ENCODE results near the gene TENM4.
"Not testable (repeated sequence)": the region's sequence is repeated elsewhere in the genome, so short reads cannot be mapped to it uniquely, and the experiment has no call there.

The TENM4 gene

DNA sequence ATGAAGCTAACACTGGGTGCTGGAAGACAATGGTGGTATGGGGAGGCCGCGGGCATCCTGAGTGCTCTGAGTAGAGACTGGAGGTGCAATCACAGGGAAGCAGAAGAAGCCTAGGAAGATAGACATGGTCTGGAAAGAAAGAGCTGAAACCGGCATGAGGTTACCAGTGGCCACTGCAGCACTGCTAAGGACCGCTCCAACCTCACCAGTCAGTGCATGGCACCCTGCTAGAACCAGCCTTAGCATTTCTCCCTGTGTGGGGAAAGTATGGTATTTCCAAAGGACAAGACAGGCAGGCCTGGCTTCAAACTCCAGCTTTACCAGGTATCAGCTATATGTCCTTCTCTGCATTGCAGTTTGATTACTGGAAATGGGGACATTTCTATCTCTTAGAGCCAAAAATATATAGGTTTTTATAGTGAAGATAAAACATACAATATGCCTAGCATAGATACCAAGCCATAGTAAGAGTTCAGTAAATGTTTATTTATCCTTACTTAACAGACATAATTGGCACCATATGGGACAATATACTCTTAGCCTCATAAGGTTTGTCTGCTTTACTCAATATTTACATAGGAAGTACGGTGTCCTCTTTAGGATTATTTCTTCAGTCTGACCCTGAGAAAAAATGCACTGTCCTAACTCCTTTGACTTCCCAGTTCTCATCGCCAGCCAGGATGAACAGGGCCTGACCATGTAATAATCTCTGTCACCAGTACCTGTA is 231.1 kb downstream of the TENM4 start:
- DNase-seq (ENCODE audit: low read depth in 2 of 2) = no peak

DNA sequence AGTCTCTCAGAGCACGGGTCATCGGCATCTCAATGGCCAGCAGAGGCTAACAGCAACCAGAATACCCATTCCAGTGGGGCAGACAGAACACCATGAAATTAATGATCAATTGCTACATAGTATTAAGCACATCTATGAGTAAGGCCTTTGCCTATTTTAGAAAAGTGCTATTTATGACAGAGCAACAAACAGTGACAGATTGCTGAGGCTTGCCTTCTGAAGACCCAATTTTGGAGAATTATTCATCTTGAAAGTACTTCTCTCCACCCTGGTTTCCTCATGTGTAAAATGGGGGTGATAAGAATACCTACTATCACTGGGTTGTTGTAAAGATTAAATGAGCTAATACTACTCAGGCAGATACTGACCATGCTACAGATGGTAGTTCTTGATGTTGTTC is 232.7 kb downstream of the TENM4 start:
- no peak for DNase-seq (ENCODE audit: low read depth in 2 of 2)

DNA sequence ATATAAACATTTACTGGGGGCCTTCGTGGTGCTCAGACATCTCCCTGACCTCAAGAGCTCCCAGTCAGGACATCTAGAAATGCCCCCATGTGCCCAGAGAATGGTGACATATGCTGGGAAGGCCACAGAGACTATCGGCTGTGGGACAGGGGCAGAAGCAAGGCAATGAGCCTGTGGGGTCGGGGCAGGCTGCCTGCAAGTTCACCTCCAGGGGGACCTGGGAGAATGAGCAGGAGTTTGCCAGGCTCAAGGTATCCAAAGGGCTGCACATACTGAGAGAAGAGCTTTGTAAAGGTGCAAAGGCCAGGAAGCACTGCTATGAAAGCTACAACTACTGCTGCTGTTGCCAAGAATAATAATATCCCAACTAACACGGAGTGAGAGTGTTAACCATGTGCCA is 233.9 kb downstream of the TENM4 start:
- no peak for DNase-seq (ENCODE audit: low read depth in 2 of 2)

DNA sequence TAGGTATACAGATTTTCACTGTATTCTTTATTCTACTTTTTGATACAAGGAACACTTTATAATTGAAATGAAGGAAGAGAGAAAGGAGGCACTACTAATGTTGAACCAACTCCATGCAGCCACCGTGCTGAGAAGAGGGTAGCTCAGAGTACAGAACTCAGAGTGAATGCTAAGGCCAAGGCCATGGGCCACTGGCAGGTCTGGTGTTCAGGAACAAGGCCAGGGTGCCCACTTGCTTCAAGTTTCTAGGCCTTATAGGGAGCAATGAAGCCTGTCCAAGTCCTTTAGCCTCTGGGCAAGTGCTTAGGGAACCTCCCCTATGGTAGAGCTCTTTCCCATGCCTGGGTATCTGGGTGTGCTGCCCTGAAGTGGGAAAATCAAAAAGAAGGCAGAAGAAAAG is 235.0 kb downstream of the TENM4 start:
- DNase-seq (ENCODE audit: low read depth in 2 of 2) = no peak

DNA sequence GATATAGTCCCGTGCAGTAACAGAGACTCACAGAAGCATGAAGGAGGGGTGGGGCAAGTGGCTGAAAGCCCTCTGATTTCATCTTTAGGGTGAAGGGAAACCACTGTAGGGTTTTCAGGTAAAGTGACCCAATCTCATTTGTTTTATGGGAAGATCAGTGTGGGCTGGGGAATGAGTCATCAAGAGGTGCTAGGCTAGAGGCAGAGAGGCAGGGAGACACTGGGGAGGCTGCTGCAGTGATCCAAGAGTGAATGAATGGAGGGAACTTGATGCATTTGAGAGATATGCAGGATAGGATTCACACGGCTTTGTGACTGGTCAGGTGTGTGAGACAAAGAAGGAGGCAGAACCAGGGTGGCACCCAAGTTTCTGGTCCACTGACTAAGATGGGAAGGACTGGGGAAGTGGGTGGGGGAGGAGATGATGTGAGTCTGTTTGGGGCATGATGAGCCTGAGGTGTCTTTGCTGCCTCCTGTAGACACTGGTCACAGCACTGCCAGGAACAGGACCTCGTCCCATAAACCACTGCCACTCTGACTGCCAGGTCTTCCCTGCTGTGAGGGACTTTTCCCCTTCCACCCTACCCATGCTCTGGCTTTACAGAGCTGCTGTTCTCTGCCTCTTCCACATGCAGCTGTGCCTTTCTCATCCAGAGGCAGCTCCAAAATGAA is 239.0 kb downstream of the TENM4 start:
- no peak for DNase-seq (ENCODE audit: low read depth in 2 of 2)

DNA sequence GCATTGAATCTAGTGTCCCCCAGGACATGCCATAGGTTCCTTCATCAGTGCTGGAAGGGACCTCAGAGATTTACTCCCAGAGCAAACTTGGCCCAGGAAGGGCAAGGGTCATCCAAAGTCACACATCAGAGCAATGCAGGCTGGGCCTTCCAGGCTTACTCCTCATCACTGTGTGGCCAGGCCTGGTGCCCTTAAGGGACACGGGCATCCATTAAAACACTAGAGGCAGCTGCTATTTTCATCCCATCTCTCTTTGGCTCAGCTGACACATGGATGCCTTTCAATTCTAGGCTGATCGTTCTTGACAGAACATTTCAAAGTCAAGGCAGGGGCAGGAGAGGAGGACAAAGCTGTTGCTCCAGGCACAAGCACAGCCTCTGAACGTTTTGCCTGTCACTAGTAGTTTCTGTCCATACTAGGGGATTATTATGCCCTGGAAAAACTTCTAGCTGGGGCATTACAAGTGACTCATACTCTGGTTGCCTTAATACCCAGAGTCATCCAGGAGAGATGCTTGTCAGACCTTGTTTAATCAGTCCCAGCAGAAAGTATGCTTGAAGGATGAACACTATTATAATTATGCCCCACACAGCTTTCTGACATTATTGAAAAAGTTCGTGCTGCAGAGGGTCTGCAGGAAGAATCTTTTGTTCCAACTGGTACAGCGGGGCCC is 240.3 kb downstream of the TENM4 start:
- no peak for DNase-seq (ENCODE audit: low read depth in 2 of 2)

DNA sequence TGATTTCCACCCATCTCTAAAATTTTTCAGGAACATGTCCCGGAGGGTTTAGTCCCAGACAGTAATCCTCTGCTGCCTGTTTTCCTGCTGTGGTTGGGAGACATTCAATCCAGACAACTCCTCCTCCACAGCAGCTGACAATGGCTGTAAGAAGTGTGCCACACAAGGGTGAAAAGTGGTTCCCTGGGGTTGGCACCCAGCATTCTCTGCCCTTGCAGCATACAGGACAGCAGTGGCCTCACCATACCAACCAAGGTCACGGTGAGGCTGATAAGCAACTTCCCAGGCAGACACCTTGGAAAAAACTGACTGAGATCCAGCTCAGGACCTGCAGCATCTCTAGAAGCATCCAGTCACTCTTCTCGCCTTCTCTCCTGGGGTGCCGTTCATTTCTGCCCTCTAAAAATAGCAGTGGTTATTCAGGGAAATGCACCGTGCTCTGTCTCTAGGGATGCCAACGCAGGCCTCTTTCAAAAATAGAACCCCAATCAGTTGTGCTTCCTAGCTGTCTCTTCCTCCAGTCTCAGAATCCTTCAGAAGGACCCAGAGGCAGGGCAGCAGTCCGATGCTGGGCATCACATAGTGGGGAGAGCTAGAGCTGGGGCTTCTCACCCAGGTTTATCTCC is 241.0 kb downstream of the TENM4 start:
- DNase-seq (ENCODE audit: low read depth in 2 of 2) = no peak

DNA sequence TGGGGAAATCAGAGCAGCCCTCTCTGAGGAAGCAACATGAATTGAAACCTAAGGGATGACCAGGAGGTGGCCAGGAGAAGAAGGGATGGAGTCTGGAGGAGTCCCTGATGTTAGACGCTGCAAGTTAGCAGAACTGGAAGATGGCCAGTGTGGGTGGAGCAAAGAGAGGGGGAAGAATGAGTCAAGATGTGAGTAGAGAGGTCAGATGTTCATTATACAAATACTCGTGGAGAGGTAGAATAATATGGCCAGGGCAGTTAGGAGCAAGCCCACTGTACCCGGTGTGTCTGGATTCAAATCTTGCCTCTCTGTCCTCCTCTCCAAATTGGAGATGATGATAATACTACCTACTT is 242.0 kb downstream of the TENM4 start:
- DNase-seq (ENCODE audit: low read depth in 2 of 2) = no peak

DNA sequence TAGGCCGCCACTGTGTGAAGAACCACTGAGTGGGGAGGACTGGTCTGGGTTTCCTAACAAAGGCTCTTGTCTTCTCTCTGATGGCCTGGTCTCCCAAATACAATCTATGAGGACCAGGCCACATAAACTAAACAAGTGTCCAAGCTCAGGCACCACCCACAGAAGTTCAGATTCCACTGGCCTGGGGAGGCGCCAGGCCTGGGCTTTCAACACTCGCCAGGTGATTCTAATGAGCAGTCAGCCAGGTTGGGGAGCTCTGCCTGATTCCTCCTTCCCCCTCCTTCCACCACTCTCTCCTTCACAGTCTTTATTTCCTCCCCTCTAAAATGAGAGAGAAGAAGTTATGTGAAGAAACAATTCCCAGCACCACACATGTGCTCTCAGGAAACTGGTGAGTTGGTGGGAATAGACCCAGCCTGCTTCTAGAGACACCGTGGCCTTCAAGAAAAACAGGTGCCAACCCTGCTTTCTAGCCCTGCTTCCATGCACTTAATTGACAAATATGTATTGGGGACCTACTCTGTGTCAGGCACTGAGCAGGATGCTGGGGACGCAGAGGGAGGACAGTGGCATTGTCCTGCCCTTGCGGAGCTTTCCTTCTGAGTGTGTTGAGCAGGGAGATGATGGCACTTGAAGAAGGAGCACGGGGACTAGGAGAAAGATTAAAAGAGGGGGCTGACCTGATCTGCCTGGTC is 242.5 kb downstream of the TENM4 start:
- DNase-seq (ENCODE audit: low read depth in 2 of 2) = no peak

DNA sequence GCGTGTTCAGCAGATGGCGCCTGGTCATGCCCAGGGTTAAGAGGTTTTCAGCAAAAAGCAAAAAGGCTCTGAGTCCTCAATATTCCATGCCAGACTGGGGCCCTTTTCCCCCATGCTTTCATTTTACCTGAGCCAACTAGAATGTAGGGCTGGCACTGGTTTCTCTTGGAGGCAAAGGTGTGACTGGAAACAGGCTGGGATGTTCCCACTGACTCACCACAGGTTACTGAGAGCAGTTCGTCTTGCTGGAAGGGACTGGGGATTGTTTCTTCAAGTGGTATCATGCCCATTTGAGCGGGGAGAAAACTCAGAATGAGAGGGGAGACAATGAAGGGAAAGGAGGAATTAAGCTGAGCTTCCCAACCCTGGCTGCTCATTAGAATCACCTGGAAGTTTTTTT is 243.9 kb downstream of the TENM4 start:
- DNase-seq (ENCODE audit: low read depth in 2 of 2) = no peak

DNA sequence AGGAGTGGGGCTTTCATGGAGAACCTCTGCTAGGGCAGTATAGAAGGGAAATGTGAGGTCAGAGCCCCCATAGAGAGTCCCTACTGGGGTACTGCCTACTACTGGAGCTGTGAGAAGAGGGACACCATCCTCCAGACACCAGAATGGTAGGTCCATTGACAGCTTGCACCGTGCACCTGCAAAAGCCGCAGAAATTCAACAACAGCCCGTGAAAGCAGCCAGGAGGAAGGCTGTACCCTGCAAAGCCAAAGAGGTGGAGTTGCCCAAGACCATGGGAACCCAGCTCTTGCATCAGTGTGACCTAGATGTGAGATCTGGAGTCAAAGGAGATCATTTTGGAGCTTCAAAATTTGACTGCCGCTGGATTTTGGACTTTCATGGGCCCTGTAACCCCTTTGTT is 245.6 kb downstream of the TENM4 start:
- DNase-seq (ENCODE audit: low read depth in 2 of 2) = no peak

DNA sequence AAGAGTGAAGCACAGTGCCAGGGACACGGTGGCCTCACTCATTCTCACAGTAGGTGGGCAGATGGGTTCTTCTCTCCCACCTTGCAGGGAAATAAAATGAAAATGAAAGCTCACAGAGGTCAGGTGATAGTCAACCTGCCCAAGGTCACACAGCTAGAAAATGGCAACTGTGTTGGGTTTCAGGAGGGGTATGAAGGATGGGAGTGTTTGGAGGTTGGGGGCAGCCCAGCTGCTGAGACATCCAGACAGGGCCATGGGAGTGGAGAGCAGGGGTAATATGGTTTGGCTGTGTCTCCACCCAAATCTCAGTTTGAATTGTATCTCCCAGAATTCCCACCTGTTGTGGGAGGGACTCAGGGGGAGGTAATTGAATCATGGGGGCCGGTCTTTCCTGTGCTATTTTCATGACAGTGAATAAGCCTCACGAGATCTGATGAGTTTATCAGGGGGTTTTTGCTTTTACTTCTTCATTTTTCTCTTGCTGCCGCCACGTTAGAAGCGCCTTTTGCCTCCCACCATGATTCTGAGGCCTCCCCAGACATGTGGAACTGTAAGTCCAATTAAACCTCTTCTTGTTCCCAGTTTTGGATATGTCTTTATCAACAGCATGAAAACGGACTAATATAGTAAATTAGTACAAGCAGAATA is 247.0 kb downstream of the TENM4 start:
- DNase-seq (ENCODE audit: low read depth in 2 of 2) = no peak

DNA sequence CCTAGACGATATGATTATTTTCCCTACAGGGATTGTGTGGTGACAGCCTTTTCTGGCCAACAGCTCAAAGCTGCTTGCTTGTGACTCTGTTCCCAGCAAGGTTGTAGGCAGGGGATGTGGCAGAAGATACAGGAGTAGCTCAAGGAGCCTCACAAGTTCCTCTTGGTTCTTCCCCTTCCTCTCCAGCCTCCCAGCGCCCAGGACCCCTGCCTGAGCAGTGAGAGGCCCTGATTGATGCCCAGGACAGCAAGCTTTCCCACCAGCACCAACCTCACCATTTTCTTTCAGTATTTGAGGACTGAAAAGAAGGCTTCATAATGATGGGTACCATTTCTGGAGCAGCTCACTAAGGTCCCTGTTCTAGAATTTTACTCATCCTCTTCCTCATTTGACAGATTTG is 248.0 kb downstream of the TENM4 start:
- DNase-seq (ENCODE audit: low read depth in 2 of 2) = no peak

DNA sequence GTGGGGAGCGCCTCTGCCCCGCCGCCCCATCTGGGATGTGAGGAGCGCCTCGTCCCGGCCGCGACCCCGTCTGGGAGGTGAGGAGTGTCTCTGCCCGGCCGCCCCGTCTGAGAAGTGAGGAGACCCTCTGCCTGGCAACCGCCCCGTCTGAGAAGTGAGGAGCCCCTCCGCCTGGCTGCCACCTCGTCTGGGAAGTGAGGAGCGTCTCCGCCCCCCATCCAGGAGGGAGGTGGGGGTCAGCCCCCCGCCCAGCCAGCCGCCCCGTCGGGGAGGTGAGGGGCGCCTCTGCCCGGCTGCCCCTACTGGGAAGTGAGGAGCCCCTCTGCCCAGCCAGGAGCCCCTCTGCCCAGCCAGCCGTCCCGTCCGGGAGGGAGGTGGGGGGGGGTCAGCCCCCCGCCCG is 249.1 kb downstream of the TENM4 start:
- DNase-seq (ENCODE audit: low read depth in 2 of 2) = not testable (repeated sequence)

DNA sequence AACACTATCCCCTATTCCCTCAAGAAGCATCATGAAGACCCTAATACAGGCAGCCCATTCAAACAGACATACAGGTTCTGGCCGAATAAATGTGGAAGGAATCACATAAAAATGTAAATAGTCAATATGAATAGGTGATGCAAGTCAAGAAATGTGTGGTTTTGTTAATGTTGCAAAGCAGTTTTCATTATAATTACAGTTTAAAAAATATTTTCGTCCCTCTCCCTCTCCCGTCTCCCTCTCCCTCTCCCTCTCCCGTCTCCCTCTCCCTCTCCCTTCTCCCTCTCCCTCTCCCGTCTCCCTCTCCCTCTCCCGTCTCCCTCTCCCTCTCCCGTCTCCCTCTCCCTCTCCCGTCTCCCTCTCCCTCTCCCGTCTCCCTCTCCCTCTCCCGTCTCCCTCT is 250.3 kb downstream of the TENM4 start:
- DNase-seq (ENCODE audit: low read depth in 2 of 2) = not testable (repeated sequence)

DNA sequence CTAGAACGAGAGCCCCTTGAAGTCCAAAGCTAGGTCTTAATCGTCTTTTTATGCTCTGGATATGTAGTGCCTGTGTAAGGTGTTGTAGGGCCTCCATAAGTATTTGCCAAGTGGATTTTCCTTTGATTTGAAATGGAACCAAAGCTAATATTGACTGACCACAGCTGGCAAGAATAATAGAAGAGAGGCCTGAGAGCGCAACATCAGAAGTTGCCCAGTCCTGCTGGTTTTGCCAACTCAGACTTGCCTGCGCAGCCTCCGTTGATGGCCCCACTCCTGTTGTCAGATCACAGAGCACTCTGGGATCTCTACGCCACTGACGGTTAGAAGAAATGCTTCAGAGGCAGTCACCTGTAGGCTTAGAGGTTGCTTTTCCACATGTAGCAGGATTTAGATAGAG is 251.2 kb downstream of the TENM4 start:
- no peak for DNase-seq (ENCODE audit: low read depth in 2 of 2)

DNA sequence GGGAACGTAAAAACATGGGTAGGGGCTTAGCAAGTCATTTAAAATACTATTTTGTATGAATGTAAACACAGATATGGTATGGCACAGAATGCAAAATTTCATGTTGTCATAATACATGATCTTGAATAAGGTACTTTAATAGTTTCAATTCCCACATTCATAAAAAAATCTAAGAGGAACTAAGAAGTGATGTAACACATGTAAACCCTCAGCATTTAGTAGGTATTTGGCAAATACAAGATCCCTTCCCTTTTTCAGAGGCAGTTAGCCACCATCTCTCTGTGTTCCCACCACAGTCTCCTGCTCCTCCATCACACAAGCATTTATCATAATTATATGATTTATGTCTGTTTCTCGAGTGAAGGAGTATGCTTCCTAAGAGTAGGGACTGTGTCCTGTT is 251.8 kb downstream of the TENM4 start:
- no peak for DNase-seq (ENCODE audit: low read depth in 2 of 2)

DNA sequence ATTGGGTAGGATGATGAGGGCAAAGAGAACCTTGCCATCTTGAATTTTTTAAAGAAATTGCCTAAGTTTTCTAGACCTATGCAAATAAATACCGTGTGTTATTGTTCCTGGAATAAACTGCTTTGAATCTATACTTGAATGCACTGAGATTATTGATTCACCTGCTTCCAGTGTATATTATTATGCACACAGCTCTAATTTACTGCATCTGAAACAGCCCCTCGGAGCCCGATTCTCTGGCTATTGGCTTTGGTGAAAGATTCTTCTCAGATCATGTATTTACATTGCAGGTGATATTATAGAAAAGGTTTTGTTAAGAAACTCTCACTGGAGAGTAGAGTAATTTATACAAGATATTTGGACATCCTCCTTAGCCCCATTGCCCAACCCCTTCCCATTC is 254.2 kb downstream of the TENM4 start:
- DNase-seq (ENCODE audit: low read depth in 2 of 2) = no peak

DNA sequence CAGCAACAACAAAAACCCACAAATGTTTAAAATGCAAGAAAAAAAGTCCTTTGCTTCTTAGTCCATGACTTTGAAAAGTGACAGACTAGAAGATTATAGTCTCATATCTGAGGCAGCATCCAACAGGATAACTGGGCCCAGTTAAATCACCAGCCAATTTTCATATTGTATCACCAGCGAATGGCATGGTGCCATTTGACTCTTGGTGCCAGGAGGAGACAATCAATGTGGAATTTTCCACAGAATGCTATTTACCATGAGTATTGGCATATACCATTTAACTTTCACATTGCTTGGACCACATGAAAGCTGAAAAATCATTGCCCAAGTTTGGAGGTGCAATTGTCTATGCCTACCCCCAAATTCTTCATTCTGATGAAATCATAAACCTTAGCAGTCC is 255.5 kb downstream of the TENM4 start:
- no peak for DNase-seq (ENCODE audit: low read depth in 2 of 2)

DNA sequence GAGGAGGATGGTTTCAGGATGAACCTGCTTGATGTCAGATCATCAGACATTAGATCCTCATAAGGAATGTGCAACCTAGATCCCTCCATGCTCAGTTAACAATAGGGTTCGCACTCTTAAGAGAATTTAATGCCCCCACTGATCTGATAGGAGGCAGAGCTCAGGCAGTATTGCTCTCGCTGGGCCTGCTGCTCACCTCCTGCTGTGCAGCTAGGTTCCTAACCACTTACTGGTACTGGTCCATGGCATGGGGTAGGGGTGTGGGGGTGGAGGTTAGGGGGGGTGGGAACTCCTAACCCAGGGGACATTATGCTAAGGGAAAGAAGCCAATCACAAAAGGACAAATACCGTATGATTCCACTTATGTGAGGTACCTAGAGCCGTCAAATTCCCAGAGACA is 256.5 kb downstream of the TENM4 start:
- no peak for DNase-seq (ENCODE audit: low read depth in 2 of 2)

DNA sequence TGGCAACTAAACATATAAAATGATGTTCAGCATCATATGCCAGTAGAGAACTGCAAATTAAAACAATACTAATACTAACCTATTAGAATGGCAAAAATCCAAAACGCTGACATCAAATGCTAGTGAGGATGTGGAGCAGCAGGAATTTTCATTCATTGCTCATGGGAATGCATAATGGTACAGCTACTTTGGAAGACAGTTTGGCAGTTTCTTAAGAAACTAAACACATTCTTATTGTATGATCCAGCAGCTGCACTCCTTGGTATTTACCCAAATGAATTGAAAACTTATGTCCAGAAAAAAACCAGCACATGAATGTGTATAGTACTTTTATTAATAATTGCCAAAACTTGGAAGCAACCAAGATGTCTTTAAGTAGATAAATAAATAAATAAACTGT is 258.0 kb downstream of the TENM4 start:
- DNase-seq (ENCODE audit: low read depth in 2 of 2) = no peak

DNA sequence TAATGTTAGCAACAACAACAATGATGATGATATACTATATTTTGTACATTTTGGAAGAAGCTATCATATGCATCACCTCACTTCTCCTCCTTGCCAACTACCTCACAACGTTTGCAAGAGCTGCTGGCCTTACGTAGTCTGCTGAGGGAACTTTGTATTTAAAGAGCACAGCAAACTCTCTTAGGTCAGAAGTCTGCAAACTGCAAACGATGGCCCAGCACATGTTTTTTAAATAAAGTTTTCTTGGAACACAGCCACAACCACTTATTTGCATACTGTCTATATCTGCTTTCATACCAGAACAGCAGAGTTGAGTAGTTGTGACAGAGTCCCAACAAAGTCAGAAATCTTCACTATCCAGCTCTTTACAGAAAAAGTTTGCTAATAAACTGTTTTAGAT is 261.7 kb downstream of the TENM4 start:
- no peak for DNase-seq (ENCODE audit: low read depth in 2 of 2)
